Measurements from ENCODE around the gene CELA3A.
A peak's percentile ranks its signal among the peaks of the same experiment; 100 is the strongest.
"Not testable (repeated sequence)": the region's sequence is repeated elsewhere in the genome, so short reads cannot be mapped to it uniquely, and the experiment has no call there.

CELA3A gene

DNA sequence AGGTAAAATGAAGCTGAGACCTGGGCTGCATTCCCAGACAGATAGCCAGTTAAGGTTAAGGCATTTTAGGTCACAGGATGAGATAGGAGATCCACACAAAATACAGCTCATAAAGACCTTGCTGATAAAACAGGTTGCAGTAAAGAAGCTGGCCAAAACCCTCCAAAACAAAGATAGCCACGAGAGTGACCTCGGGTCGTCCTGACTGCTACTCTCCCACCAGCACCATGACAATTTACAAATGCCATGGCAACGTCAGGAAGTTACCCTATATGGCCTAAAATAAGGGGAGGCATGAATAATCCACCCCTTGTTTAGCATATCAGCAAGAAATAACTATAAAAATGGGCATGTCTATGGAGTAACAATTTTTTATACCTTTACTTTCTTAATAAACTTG, 30.9 kb upstream of the CELA3A start:
- H3K18ac ChIP-seq (ENCODE audit: low read depth in 1 of 2, low read length in 2 of 2); H3K9me3 ChIP-seq (ENCODE audit: control insufficient read depth, low read length); H3K4me1 ChIP-seq (ENCODE audit: control insufficient read depth, insufficient read depth, low read depth, low read length); H3K36me3 ChIP-seq (ENCODE audit: control insufficient read depth in 1 of 2, insufficient read depth in 2 of 2, low read depth in 1 of 2, low read length in 2 of 2); H2AFZ ChIP-seq (ENCODE audit: low read depth, low read length); H4K91ac ChIP-seq (ENCODE audit: low read length); H3K27me3 ChIP-seq (ENCODE audit: control insufficient read depth in 1 of 2, insufficient read depth in 1 of 2, low read length in 2 of 2); H3K4me2 ChIP-seq (ENCODE audit: low read length, poor library complexity, severe bottlenecking); H2AK5ac ChIP-seq (ENCODE audit: low read length, severe bottlenecking); H2BK5ac ChIP-seq (ENCODE audit: low read depth, low read length, poor library complexity, severe bottlenecking); H3K9ac ChIP-seq (ENCODE audit: low read length); H3K79me1 ChIP-seq (replicated peaks; ENCODE audit: low read length, poor library complexity, severe bottlenecking); H3K14ac ChIP-seq (ENCODE audit: low read length in 2 of 2); H3K4ac ChIP-seq (ENCODE audit: low read depth in 1 of 2, low read length in 2 of 2); H4K8ac ChIP-seq (ENCODE audit: low read length); H3K27ac ChIP-seq (ENCODE audit: low read length, poor library complexity, severe bottlenecking); H3K23ac ChIP-seq (ENCODE audit: low read length in 2 of 2); DNase-seq; H2BK15ac ChIP-seq (ENCODE audit: low read depth, poor library complexity, severe bottlenecking); H2BK12ac ChIP-seq (ENCODE audit: low read length in 2 of 2); H3K4me3 ChIP-seq (ENCODE audit: insufficient read depth in 1 of 2, low read depth in 1 of 2, low read length in 2 of 2); H2BK120ac ChIP-seq (ENCODE audit: low read depth, low read length): not testable (repeated sequence)
- 44% methylated on average over 3 of the region's 4 CpGs for WGBS

DNA sequence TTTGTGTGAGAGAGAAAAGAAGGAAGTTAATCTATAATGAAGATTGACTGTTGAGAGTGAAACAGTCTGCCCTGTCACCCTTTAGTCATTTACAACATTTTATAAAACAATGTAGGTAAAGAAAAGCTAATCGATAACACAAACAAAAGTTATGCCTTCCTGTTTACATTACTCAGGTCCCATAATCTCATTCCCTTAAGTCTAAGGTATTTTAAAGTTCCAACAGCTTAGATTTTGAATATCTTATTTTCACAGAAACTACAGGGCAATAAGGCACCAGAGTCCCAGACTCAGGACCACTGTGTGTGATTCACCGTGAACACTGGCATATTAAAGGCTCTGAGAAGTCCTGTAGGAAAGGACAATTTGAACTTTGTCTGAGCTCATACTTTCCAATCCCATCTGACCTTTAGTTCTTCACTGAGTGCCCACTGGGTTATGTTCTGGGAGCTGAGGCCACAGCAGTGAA, 28.4 kb upstream of the CELA3A start:
- not testable (repeated sequence) for H2BK15ac ChIP-seq (ENCODE audit: low read depth, poor library complexity, severe bottlenecking); H3K9ac ChIP-seq (ENCODE audit: low read length); H3K79me1 ChIP-seq (replicated peaks; ENCODE audit: low read length, poor library complexity, severe bottlenecking); H2BK5ac ChIP-seq (ENCODE audit: low read depth, low read length, poor library complexity, severe bottlenecking); H3K18ac ChIP-seq (ENCODE audit: low read depth in 1 of 2, low read length in 2 of 2); H3K4me2 ChIP-seq (ENCODE audit: low read length, poor library complexity, severe bottlenecking); H3K27ac ChIP-seq (ENCODE audit: low read length, poor library complexity, severe bottlenecking); H3K4ac ChIP-seq (ENCODE audit: low read depth in 1 of 2, low read length in 2 of 2); H2AFZ ChIP-seq (ENCODE audit: low read depth, low read length); H4K91ac ChIP-seq (ENCODE audit: low read length); H3K9me3 ChIP-seq (ENCODE audit: control insufficient read depth, low read length); H2AK5ac ChIP-seq (ENCODE audit: low read length, severe bottlenecking); H4K8ac ChIP-seq (ENCODE audit: low read length); H3K4me3 ChIP-seq (ENCODE audit: insufficient read depth in 1 of 2, low read depth in 1 of 2, low read length in 2 of 2); H3K36me3 ChIP-seq (ENCODE audit: control insufficient read depth in 1 of 2, insufficient read depth in 2 of 2, low read depth in 1 of 2, low read length in 2 of 2); H2BK120ac ChIP-seq (ENCODE audit: low read depth, low read length); H3K4me1 ChIP-seq (ENCODE audit: control insufficient read depth, insufficient read depth, low read depth, low read length); H3K23ac ChIP-seq (ENCODE audit: low read length in 2 of 2); DNase-seq; H2BK12ac ChIP-seq (ENCODE audit: low read length in 2 of 2); H3K14ac ChIP-seq (ENCODE audit: low read length in 2 of 2); H3K27me3 ChIP-seq (ENCODE audit: control insufficient read depth in 1 of 2, insufficient read depth in 1 of 2, low read length in 2 of 2)
- WGBS: 40% methylated on average over 1 of the region's 2 CpGs

DNA sequence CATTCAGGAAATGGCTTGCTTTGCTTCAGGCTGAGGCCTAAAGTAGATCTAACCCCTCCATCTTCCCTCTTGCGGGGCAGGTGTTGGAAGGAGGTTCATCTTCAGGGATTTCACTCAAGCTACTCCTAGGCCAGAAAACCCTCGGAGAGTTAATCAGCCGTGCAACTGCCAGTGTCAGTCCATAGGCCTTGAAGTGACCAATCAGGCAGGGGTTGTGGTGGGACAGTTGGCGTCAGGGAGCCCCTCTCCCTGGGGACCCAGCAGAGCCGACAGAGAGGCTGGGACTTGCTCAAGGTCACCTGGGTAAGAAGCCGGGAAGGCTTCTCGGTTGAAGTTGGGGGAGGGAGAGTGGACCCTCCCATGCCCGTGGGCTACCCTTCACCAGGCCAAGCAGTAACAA, 27.5 kb upstream of the CELA3A start:
- peak overlapping the region; percentile 88 for H2AK5ac ChIP-seq (ENCODE audit: low read length, severe bottlenecking)
- H4K8ac ChIP-seq (ENCODE audit: low read length); H3K18ac ChIP-seq (ENCODE audit: low read depth in 1 of 2, low read length in 2 of 2); H3K4me1 ChIP-seq (ENCODE audit: control insufficient read depth, insufficient read depth, low read depth, low read length); H3K36me3 ChIP-seq (ENCODE audit: control insufficient read depth in 1 of 2, insufficient read depth in 2 of 2, low read depth in 1 of 2, low read length in 2 of 2); DNase-seq; H3K79me1 ChIP-seq (replicated peaks; ENCODE audit: low read length, poor library complexity, severe bottlenecking); H3K9ac ChIP-seq (ENCODE audit: low read length); H2BK120ac ChIP-seq (ENCODE audit: low read depth, low read length); H2BK12ac ChIP-seq (ENCODE audit: low read length in 2 of 2); H2BK5ac ChIP-seq (ENCODE audit: low read depth, low read length, poor library complexity, severe bottlenecking); H2BK15ac ChIP-seq (ENCODE audit: low read depth, poor library complexity, severe bottlenecking); H3K14ac ChIP-seq (ENCODE audit: low read length in 2 of 2); H3K4me2 ChIP-seq (ENCODE audit: low read length, poor library complexity, severe bottlenecking); H3K27ac ChIP-seq (ENCODE audit: low read length, poor library complexity, severe bottlenecking); H3K4me3 ChIP-seq (ENCODE audit: insufficient read depth in 1 of 2, low read depth in 1 of 2, low read length in 2 of 2); H3K9me3 ChIP-seq (ENCODE audit: control insufficient read depth, low read length); H2AFZ ChIP-seq (ENCODE audit: low read depth, low read length); H4K91ac ChIP-seq (ENCODE audit: low read length); H3K23ac ChIP-seq (ENCODE audit: low read length in 2 of 2); H3K4ac ChIP-seq (ENCODE audit: low read depth in 1 of 2, low read length in 2 of 2); H3K27me3 ChIP-seq (ENCODE audit: control insufficient read depth in 1 of 2, insufficient read depth in 1 of 2, low read length in 2 of 2): not testable (repeated sequence)
- 96% methylated on average over 4 of the region's 8 CpGs for WGBS

DNA sequence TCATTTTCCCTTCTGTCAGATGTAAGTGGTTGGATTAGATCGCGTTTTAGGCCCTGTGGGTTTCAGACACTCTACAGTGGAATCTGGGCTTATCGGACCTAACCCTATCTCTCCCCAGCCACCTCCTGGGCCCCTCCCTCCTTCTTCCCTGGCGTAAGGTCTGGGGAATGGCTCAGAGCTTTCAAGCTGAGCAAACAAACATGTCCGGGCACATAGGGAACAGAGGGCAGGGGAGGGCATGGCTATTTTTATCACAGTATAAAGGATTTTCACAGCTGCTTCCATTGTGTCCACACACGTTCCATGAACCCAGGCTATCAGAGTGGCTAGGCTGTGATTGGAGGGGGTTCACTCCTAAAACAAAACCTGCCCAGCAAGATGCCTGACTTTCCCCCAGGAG, 26.8 kb upstream of the CELA3A start:
- H3K4me2 ChIP-seq (ENCODE audit: low read length, poor library complexity, severe bottlenecking); H2AK5ac ChIP-seq (ENCODE audit: low read length, severe bottlenecking); H3K4me1 ChIP-seq (ENCODE audit: control insufficient read depth, insufficient read depth, low read depth, low read length); H3K18ac ChIP-seq (ENCODE audit: low read depth in 1 of 2, low read length in 2 of 2); H3K27me3 ChIP-seq (ENCODE audit: control insufficient read depth in 1 of 2, insufficient read depth in 1 of 2, low read length in 2 of 2); H2BK12ac ChIP-seq (ENCODE audit: low read length in 2 of 2); H3K14ac ChIP-seq (ENCODE audit: low read length in 2 of 2); H2BK15ac ChIP-seq (ENCODE audit: low read depth, poor library complexity, severe bottlenecking); H3K79me1 ChIP-seq (replicated peaks; ENCODE audit: low read length, poor library complexity, severe bottlenecking); H3K9me3 ChIP-seq (ENCODE audit: control insufficient read depth, low read length); DNase-seq; H3K23ac ChIP-seq (ENCODE audit: low read length in 2 of 2); H3K4ac ChIP-seq (ENCODE audit: low read depth in 1 of 2, low read length in 2 of 2); H2BK120ac ChIP-seq (ENCODE audit: low read depth, low read length); H4K8ac ChIP-seq (ENCODE audit: low read length); H3K36me3 ChIP-seq (ENCODE audit: control insufficient read depth in 1 of 2, insufficient read depth in 2 of 2, low read depth in 1 of 2, low read length in 2 of 2); H3K9ac ChIP-seq (ENCODE audit: low read length); H3K27ac ChIP-seq (ENCODE audit: low read length, poor library complexity, severe bottlenecking); H4K91ac ChIP-seq (ENCODE audit: low read length); H3K4me3 ChIP-seq (ENCODE audit: insufficient read depth in 1 of 2, low read depth in 1 of 2, low read length in 2 of 2); H2BK5ac ChIP-seq (ENCODE audit: low read depth, low read length, poor library complexity, severe bottlenecking); H2AFZ ChIP-seq (ENCODE audit: low read depth, low read length): not testable (repeated sequence)
- 50% methylated on average over 1 of the region's 6 CpGs for WGBS

All from mesenchymal stem cell (in vitro differentiated cells and primary cell).